Uterus (tissue), 2 donors: Measurements from ENCODE around the gene IFIT3.

Source experiments
- POLR2A ChIP-seq, 2 donors: fragments of 450-650 bp; IDR thresholded peaks; one replicate each; pipeline ENCODE4 v1.6.1; 2016; ENCODE audit warnings: antibody characterized with exemption in 2 of 2, mild to moderate bottlenecking in 1 of 2, moderate library complexity in 1 of 2
- TF ChIP-seq, protein P1 (sequence below), 4 experiments: fragments of 200-600 bp in 2 of 4; fragments of 450-650 bp in 2 of 4; sonication (generic) in 2 of 4; IDR thresholded peaks; one replicate each; pipeline ENCODE4 v1.5.1; 2016 to 2019; ENCODE audit warnings: antibody characterized with exemption in 4 of 4, mild to moderate bottlenecking in 2 of 4, moderate library complexity in 1 of 4

DNA sequence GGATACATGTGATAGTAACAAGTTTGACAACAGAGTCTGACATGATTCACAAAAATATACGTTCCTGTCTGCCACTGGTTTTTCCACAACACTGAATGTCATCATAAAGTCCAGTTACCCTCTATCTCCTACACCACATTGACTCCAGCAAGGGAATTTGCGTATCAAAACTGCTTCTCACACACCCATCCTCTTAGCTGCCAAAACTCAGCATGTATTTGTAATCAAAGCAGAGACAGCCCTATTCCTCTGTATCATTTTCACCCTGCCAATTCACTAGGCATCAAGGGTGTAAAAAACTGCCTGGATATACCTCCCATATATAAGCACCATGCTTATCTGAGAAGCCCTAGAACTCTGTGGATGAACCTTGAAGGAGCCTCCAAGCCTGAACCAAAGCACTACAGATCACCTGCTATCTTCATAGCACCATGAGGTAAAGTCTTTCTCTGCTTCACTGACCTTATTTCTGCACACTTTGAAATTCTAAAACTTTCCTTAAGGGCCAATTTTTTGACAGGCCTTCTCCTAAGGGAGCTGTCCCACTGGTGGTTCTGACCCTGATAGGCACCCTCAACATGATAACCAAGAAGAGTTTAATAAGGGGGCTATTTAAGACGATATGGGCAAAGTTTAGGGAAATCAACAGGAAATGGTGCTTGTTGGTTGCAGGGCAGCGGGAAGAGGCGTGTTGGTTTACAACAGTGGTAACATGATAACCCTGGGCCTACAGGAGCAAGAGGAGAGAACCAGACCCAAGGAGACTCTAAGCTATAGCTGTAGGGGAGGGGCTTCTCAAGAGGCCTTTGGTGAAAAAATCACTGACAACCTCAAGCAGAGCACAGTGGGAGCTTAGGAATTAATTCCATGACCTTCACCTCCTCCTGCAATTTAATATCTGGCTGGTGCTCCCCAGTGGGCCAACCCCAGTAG is 50.2 kb downstream of the IFIT3 start, which contains the start of gene IFIT1B:
- no peak for TF ChIP-seq POLR2A (IDR thresholded peaks at IDR 0.05)
- TF ChIP-seq, protein P1, sequence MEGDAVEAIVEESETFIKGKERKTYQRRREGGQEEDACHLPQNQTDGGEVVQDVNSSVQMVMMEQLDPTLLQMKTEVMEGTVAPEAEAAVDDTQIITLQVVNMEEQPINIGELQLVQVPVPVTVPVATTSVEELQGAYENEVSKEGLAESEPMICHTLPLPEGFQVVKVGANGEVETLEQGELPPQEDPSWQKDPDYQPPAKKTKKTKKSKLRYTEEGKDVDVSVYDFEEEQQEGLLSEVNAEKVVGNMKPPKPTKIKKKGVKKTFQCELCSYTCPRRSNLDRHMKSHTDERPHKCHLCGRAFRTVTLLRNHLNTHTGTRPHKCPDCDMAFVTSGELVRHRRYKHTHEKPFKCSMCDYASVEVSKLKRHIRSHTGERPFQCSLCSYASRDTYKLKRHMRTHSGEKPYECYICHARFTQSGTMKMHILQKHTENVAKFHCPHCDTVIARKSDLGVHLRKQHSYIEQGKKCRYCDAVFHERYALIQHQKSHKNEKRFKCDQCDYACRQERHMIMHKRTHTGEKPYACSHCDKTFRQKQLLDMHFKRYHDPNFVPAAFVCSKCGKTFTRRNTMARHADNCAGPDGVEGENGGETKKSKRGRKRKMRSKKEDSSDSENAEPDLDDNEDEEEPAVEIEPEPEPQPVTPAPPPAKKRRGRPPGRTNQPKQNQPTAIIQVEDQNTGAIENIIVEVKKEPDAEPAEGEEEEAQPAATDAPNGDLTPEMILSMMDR (IDR thresholded peaks at IDR 0.05) = no peak
